ENCODE data around the gene CNTNAP2. TPM values are rescaled to one million over a fixed set of nuclear protein-coding genes. Genes with fewer than 3 reads are reported as not detected.

The CNTNAP2 gene
- total RNA-seq, 3 donors from 2014 or later (not counting 1 experiment from before 2014, with no cell fraction given), result 0.18 to 1.1 TPM; not detected in 1

GRCh38 chr7:147008530-147008929, 891.9 kb downstream of the CNTNAP2 start:
- no peaks in the 10 kb centered on the region for H3K4me1 Mint-ChIP-seq
- no peaks in the 10 kb centered on the region for H3K27me3 Mint-ChIP-seq (ENCODE audit: low read depth in 2 of 2)
- intact Hi-C loops (cut with micrococcal nuclease), result no loop called here
- no peak overlapping the region for H3K27ac ChIP-seq (ENCODE audit: low read length)
- ATAC-seq (no peak), DNase-seq (no peak)
- no peak overlapping the region for H3K27ac Mint-ChIP-seq
- no peaks in the 10 kb centered on the region for H3K36me3 ChIP-seq (ENCODE audit: control insufficient read depth, insufficient read depth, low read length)
- no peaks in the 10 kb centered on the region for H3K36me3 Mint-ChIP-seq
- no peaks in the 10 kb centered on the region for H3K9me3 ChIP-seq (ENCODE audit: control insufficient read depth, insufficient read depth, low read length)
- TF ChIP-seq CTCF (IDR thresholded peaks at IDR 0.05), result no peak
- H3K9me3 Mint-ChIP-seq, result peaks cover 8 to 9% of the 10 kb centered on the region in 2 donors
- H3K4me3 Mint-ChIP-seq, result no peak overlapping the region
- no peaks in the 10 kb centered on the region for H3K27me3 ChIP-seq (ENCODE audit: control insufficient read depth, insufficient read depth, low read length)
- no peak overlapping the region for H3K4me3 ChIP-seq (ENCODE audit: low read length)
- WGBS (ENCODE audit: insufficient coverage), result 100% methylated on average over 6 of the region's 6 CpGs
- H3K4me1 ChIP-seq (ENCODE audit: control insufficient read depth, insufficient read depth, low read length), result no peaks in the 10 kb centered on the region

GRCh38 chr7:147012666-147013065, 896.1 kb downstream of the CNTNAP2 start:
- H3K4me1 Mint-ChIP-seq, result no peaks in the 10 kb centered on the region

GRCh38 chr7:147013825-147014224, 897.2 kb downstream of the CNTNAP2 start:
- no peak overlapping the region for H3K4me3 ChIP-seq (ENCODE audit: low read length)
- H3K27ac ChIP-seq (ENCODE audit: low read length), result no peak overlapping the region
- ATAC-seq, result no peak
- Mint-ChIP-seq H3K9me3 (peaks cover 11 to 16% of the 10 kb centered on the region in 2 donors), H3K4me3 (no peak overlapping the region), H3K27ac (no peak overlapping the region), H3K36me3 (no peaks in the 10 kb centered on the region), H3K4me1 (no peaks in the 10 kb centered on the region), H3K27me3 (ENCODE audit: low read depth in 2 of 2) (no peaks in the 10 kb centered on the region)
- 60% methylated on average over 1 of the region's 2 CpGs for WGBS (ENCODE audit: insufficient coverage)
- DNase-seq, result no peak
- H3K36me3 ChIP-seq (ENCODE audit: control insufficient read depth, insufficient read depth, low read length), result no peaks in the 10 kb centered on the region
- H3K4me1 ChIP-seq (ENCODE audit: control insufficient read depth, insufficient read depth, low read length), result no peaks in the 10 kb centered on the region
- intact Hi-C loops (cut with micrococcal nuclease), result no loop called here
- no peak for TF ChIP-seq CTCF (IDR thresholded peaks at IDR 0.05)
- H3K9me3 ChIP-seq (ENCODE audit: control insufficient read depth, insufficient read depth, low read length), result no peaks in the 10 kb centered on the region
- no peaks in the 10 kb centered on the region for H3K27me3 ChIP-seq (ENCODE audit: control insufficient read depth, insufficient read depth, low read length)

More at GRCh38 chr7:147012666-147013065, 896.1 kb downstream of the CNTNAP2 start:
- Mint-ChIP-seq H3K36me3 (no peaks in the 10 kb centered on the region), H3K4me3 (no peak overlapping the region), H3K27me3 (ENCODE audit: low read depth in 2 of 2) (no peaks in the 10 kb centered on the region), H3K9me3 (peaks cover 9 to 16% of the 10 kb centered on the region in 2 donors), H3K27ac (no peak overlapping the region)
- H3K27me3 ChIP-seq (ENCODE audit: control insufficient read depth, insufficient read depth, low read length), result no peaks in the 10 kb centered on the region
- ATAC-seq (no peak), DNase-seq (no peak)
- H3K27ac ChIP-seq (ENCODE audit: low read length), result no peak overlapping the region
- H3K36me3 ChIP-seq (ENCODE audit: control insufficient read depth, insufficient read depth, low read length), result no peaks in the 10 kb centered on the region
- H3K4me1 ChIP-seq (ENCODE audit: control insufficient read depth, insufficient read depth, low read length), result no peaks in the 10 kb centered on the region
- no peak overlapping the region for H3K4me3 ChIP-seq (ENCODE audit: low read length)
- no peak for TF ChIP-seq CTCF (IDR thresholded peaks at IDR 0.05)
- H3K9me3 ChIP-seq (ENCODE audit: control insufficient read depth, insufficient read depth, low read length), result no peaks in the 10 kb centered on the region
- intact Hi-C loops (cut with micrococcal nuclease), result no loop called here

- TF ChIP-seq CTCF (IDR thresholded peaks at IDR 0.05), result no peak
- 94% methylated on average over 3 of the region's 4 CpGs for WGBS (ENCODE audit: insufficient coverage)
- Histone ChIP-seq H3K27me3 (ENCODE audit: control insufficient read depth, insufficient read depth, low read length) (no peaks in the 10 kb centered on the region), H3K9me3 (ENCODE audit: control insufficient read depth, insufficient read depth, low read length) (no peaks in the 10 kb centered on the region), H3K4me1 (ENCODE audit: control insufficient read depth, insufficient read depth, low read length) (no peaks in the 10 kb centered on the region), H3K36me3 (ENCODE audit: control insufficient read depth, insufficient read depth, low read length) (no peaks in the 10 kb centered on the region), H3K27ac (ENCODE audit: low read length) (no peak overlapping the region), H3K4me3 (ENCODE audit: low read length) (no peak overlapping the region)
- Mint-ChIP-seq H3K9me3 (peaks cover 10 to 16% of the 10 kb centered on the region in 2 donors), H3K4me1 (no peaks in the 10 kb centered on the region), H3K27ac (no peak overlapping the region), H3K4me3 (no peak overlapping the region), H3K36me3 (no peaks in the 10 kb centered on the region), H3K27me3 (ENCODE audit: low read depth in 2 of 2) (no peaks in the 10 kb centered on the region)
- ATAC-seq, result no peak
- intact Hi-C loops (cut with micrococcal nuclease), result no loop called here
- DNase-seq, result no peak
Observed at GRCh38 chr7:147014286-147014955, 897.8 kb downstream of the CNTNAP2 start.

All from natural killer cell (primary cell).